Keratinocyte (primary cell): ENCODE measurements around the gene HP. TPM values are rescaled to one million over a fixed set of nuclear protein-coding genes. Genes with fewer than 3 reads are reported as not detected.

Source experiments
- DNase-seq: peaks from one replicate; pipeline ENCODE4 v3.0.0-alpha.2; 2011; ENCODE audit warnings: low read depth, missing footprints, low spot score
- FAIRE-seq: peaks from 2 replicates; lab custom pipeline; 2011; peaks lifted over from hg19 to GRCh38; lab: Jason Lieb, UNC
- H2AFZ ChIP-seq: 2 replicates; pipeline ENCODE4 v1.6.0; 2012; ENCODE audit warnings: low read length, control low read depth, inconsistent platforms; ENCODE audit not compliant: control insufficient read depth
- H3K27ac ChIP-seq: 2 replicates; pipeline ENCODE4 v1.5.1; 2011; ENCODE audit warnings: low read length; ENCODE audit not compliant: control insufficient read depth, insufficient read depth
- H3K27me3 ChIP-seq: 3 replicates; pipeline ENCODE4 v1.6.0; 2011; ENCODE audit warnings: low read length; ENCODE audit not compliant: control insufficient read depth, insufficient read depth; ENCODE audit errors: extremely low read depth
- H3K36me3 ChIP-seq, 2 experiments: 2 replicates in 1 of 2; 3 replicates in 1 of 2; pipeline ENCODE4 v1.5.1; 2011; ENCODE audit warnings: low read length in 2 of 2, mild to moderate bottlenecking in 1 of 2; ENCODE audit not compliant: control insufficient read depth in 2 of 2, insufficient read depth in 2 of 2; ENCODE audit errors: extremely low read depth in 1 of 2
- H3K4me1 ChIP-seq: 3 replicates; pipeline ENCODE4 v1.5.1; 2011; ENCODE audit warnings: low read length; ENCODE audit not compliant: control insufficient read depth, insufficient read depth; ENCODE audit errors: extremely low read depth
- H3K4me2 ChIP-seq: 3 replicates; pipeline ENCODE4 v1.6.0; 2011; ENCODE audit warnings: low read depth, low read length; ENCODE audit not compliant: control insufficient read depth, insufficient read depth; ENCODE audit errors: extremely low read depth
- H3K4me3 ChIP-seq, 3 experiments: fragments of 200-600 bp in 1 of 3; sonication (generic) in 1 of 3; 2 replicates in 2 of 3; 3 replicates in 1 of 3; pipeline ENCODE4 v1.5.1; 2011 to 2016; ENCODE audit warnings: low read length in 3 of 3, mild to moderate bottlenecking in 3 of 3, control low read depth in 2 of 3, inconsistent platforms in 1 of 3, low read depth in 1 of 3, mixed read lengths in 1 of 3, mixed run types in 1 of 3, moderate library complexity in 1 of 3; ENCODE audit not compliant: control insufficient read depth in 2 of 3, insufficient read depth in 2 of 3; ENCODE audit errors: extremely low read depth in 1 of 3
- H3K79me2 ChIP-seq: 2 replicates; pipeline ENCODE4 v1.6.0; 2012; ENCODE audit warnings: low read length; ENCODE audit not compliant: control insufficient read depth, insufficient read depth
- H3K9ac ChIP-seq: 3 replicates; pipeline ENCODE4 v1.6.0; 2011; ENCODE audit warnings: low read length; ENCODE audit not compliant: control insufficient read depth, insufficient read depth; ENCODE audit errors: extremely low read depth
- H3K9me1 ChIP-seq: 3 replicates; pipeline ENCODE4 v1.6.0; 2011; ENCODE audit warnings: low read length; ENCODE audit not compliant: control insufficient read depth, insufficient read depth; ENCODE audit errors: extremely low read depth
- H3K9me3 ChIP-seq: 2 replicates; pipeline ENCODE4 v1.5.1; 2012; ENCODE audit warnings: low read depth, low read length; ENCODE audit not compliant: control insufficient read depth
- H4K20me1 ChIP-seq: 3 replicates; pipeline ENCODE4 v1.6.0; 2011; ENCODE audit warnings: low read length; ENCODE audit not compliant: control insufficient read depth, insufficient read depth; ENCODE audit errors: extremely low read depth
- EZH2 ChIP-seq: IDR thresholded peaks from one replicate; pipeline ENCODE4 v1.6.1; 2012; ENCODE audit warnings: inconsistent platforms, mild to moderate bottlenecking, low read length, moderate library complexity
- dilution Hi-C: fragments of 300-500 bp; cut with MboI; formaldehyde crosslinking; loops from one replicate; pipeline ENCODE4 v1.7.0; 2020; ENCODE audit warnings: low sequenced_read_pairs; ENCODE audit not compliant: extremely low pct_ligation_motif_present
- polyA plus RNA-seq, 5 experiments: library from polyadenylated mRNA; depleted of rRNA in 3 of 5; stranded (reverse) in 3 of 5; stranded (forward) in 1 of 5; unstranded in 1 of 5; fragments of >200 nt; gene quantifications; 1 replicate in 1 of 5; 2 replicates in 3 of 5; 3 replicates in 1 of 5; pipeline versions ENCODE4 v1.2.1 to v1.2.3, GENCODE V29; 2011 to 2012; ENCODE audit warnings: missing spikeins in 2 of 5, low read depth in 1 of 5, low replicate concordance in 1 of 5
- TF ChIP-seq, protein P1 (sequence below), 3 experiments: IDR thresholded peaks in 1 of 3; conservative IDR thresholded peaks in 1 of 3; optimal IDR thresholded peaks in 1 of 3; 2 replicates in 2 of 3; 3 replicates in 1 of 3; pipeline versions ENCODE3 to v1.5.1; 2011; ENCODE audit warnings: low read length in 3 of 3, mild to moderate bottlenecking in 3 of 3, moderate library complexity in 2 of 3, control low read depth in 1 of 3, inconsistent platforms in 1 of 3; ENCODE audit not compliant: insufficient read depth in 2 of 3; ENCODE audit errors: extremely low read depth in 1 of 3

The HP gene
- polyA plus RNA-seq, 1 donor (not counting 4 experiments of a cell fraction or from before 2014, with no cell fraction given), result 0.43 TPM

DNA sequence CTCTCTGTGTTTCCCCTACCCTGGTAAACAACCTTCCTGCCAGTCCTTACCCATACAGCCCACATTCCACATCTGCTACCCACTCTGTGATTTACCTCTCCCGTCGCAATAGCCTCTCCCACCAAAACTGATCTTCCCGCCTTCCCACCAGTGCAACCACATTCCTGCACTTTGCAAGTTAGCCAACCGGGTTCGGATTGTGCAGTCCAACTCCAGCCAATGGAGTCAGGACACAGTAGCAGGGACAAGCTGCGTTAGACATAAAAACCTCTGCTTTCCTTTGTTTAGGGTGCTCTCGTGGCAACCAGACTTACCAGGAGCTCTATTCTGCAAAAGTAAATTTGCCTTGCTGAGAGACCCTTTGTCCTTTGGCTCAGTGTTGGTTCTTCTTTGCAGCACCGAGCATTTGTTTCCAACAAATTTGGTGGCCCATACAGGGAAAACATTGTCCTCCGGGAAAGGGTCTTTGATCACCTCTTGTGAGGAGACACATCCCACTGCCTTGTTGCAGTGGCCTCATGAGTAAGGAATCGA is 10.1 kb downstream of the HP start:
- no peaks in the 10 kb centered on the region for H3K27me3 ChIP-seq
- H3K4me2 ChIP-seq, result no peak overlapping the region
- H3K27ac ChIP-seq, result no peak overlapping the region
- no peaks in the 10 kb centered on the region for H3K9me3 ChIP-seq
- H3K4me3 ChIP-seq, result no peak overlapping the region
- no peak overlapping the region for H3K9ac ChIP-seq
- no peaks in the 10 kb centered on the region for H3K36me3 ChIP-seq
- no peaks in the 10 kb centered on the region for H4K20me1 ChIP-seq
- H3K9me1 ChIP-seq, result no peaks in the 10 kb centered on the region
- H3K4me1 ChIP-seq, result no peaks in the 10 kb centered on the region
- TF ChIP-seq, protein P1, sequence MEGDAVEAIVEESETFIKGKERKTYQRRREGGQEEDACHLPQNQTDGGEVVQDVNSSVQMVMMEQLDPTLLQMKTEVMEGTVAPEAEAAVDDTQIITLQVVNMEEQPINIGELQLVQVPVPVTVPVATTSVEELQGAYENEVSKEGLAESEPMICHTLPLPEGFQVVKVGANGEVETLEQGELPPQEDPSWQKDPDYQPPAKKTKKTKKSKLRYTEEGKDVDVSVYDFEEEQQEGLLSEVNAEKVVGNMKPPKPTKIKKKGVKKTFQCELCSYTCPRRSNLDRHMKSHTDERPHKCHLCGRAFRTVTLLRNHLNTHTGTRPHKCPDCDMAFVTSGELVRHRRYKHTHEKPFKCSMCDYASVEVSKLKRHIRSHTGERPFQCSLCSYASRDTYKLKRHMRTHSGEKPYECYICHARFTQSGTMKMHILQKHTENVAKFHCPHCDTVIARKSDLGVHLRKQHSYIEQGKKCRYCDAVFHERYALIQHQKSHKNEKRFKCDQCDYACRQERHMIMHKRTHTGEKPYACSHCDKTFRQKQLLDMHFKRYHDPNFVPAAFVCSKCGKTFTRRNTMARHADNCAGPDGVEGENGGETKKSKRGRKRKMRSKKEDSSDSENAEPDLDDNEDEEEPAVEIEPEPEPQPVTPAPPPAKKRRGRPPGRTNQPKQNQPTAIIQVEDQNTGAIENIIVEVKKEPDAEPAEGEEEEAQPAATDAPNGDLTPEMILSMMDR (optimal IDR thresholded peaks at IDR 0.05 in 1 of 3, IDR thresholded peaks at IDR 0.05 in 1 of 3, conservative IDR thresholded peaks at IDR 0.05 in 1 of 3; ENCODE audit: extremely low read depth in 1 of 3, insufficient read depth in 2 of 3, low read length in 3 of 3), result no peak
- TF ChIP-seq EZH2, result no peak
- FAIRE-seq (no peak), DNase-seq (no peak)
- dilution Hi-C loops, result no loop called here
- no peak overlapping the region for H2AFZ ChIP-seq
- H3K79me2 ChIP-seq, result no peaks in the 10 kb centered on the region

GRCh38 chr16:72066747-72067146 is 12.4 kb downstream of the HP start:
- no peak overlapping the region for H3K9ac ChIP-seq
- no peak overlapping the region for H3K27ac ChIP-seq
- dilution Hi-C loops, result no loop called here
- no peaks in the 10 kb centered on the region for H3K36me3 ChIP-seq
- H3K27me3 ChIP-seq, result no peaks in the 10 kb centered on the region
- H4K20me1 ChIP-seq, result no peaks in the 10 kb centered on the region
- no peak overlapping the region for H3K4me3 ChIP-seq
- no peaks in the 10 kb centered on the region for H3K79me2 ChIP-seq
- no peaks in the 10 kb centered on the region for H3K9me1 ChIP-seq
- FAIRE-seq (peak; percentile 53), DNase-seq (no peak)
- no peak overlapping the region for H2AFZ ChIP-seq
- no peak overlapping the region for H3K4me2 ChIP-seq
- TF ChIP-seq, protein P1 (optimal IDR thresholded peaks at IDR 0.05 in 1 of 3, IDR thresholded peaks at IDR 0.05 in 1 of 3, conservative IDR thresholded peaks at IDR 0.05 in 1 of 3; ENCODE audit: extremely low read depth in 1 of 3, insufficient read depth in 2 of 3, low read length in 3 of 3), result peak in 2 of 3 experiments; percentile 34 to 61
- no peak for TF ChIP-seq EZH2
- no peaks in the 10 kb centered on the region for H3K9me3 ChIP-seq
- H3K4me1 ChIP-seq, result no peaks in the 10 kb centered on the region
